SU-DHL-6 (cell line): ENCODE measurements around the gene THSD4.

Experiments used
- H2AFZ ChIP-seq: fragments of 200-600 bp; sonication (generic); 2 replicates; pipeline ENCODE4 v1.6.1; 2014; ENCODE audit warnings: low read depth, mild to moderate bottlenecking, moderate library complexity, mixed read lengths, antibody characterized with exemption, low read length; ENCODE audit not compliant: severe bottlenecking
- H3F3A ChIP-seq: fragments of 200-600 bp; shearing (Covaris generic); 2 replicates; pipeline ENCODE4 v1.6.0; 2016; ENCODE audit warnings: antibody characterized with exemption, mild to moderate bottlenecking; ENCODE audit not compliant: insufficient read depth
- H3K27ac ChIP-seq: fragments of 200-600 bp; sonication (generic); 2 replicates; pipeline ENCODE4 v1.5.1; 2016; ENCODE audit warnings: low read depth, mild to moderate bottlenecking, low read length, moderate library complexity, mixed read lengths
- H3K27me3 ChIP-seq: fragments of 200-600 bp; sonication (generic), shearing (Covaris generic); 2 replicates; pipeline ENCODE4 v1.6.0; 2014; ENCODE audit warnings: mild to moderate bottlenecking, low read length
- H3K36me3 ChIP-seq: fragments of 200-600 bp; sonication (generic); 2 replicates; pipeline ENCODE4 v1.6.1; 2014; ENCODE audit warnings: mild to moderate bottlenecking, low read length, mixed read lengths
- H3K4me2 ChIP-seq: fragments of 300-600, 200-600 bp; shearing (Covaris generic), sonication (generic); 2 replicates; pipeline ENCODE4 v1.6.0; 2014; ENCODE audit warnings: low read length, low read depth, mild to moderate bottlenecking; ENCODE audit not compliant: poor library complexity, severe bottlenecking
- H3K4me3 ChIP-seq: fragments of 200-600 bp; sonication (generic); 2 replicates; pipeline ENCODE4 v1.5.1; 2014; ENCODE audit warnings: antibody characterized with exemption, low read length, mild to moderate bottlenecking, mixed read lengths; ENCODE audit not compliant: insufficient read depth, poor library complexity, severe bottlenecking
- H3K79me2 ChIP-seq: fragments of 200-600 bp; sonication (generic); 2 replicates; pipeline ENCODE4 v1.6.1; 2014; ENCODE audit warnings: mild to moderate bottlenecking, low read length, moderate library complexity; ENCODE audit not compliant: insufficient read depth
- H3K9ac ChIP-seq: fragments of 200-600 bp; sonication (generic); 2 replicates; pipeline ENCODE4 v1.7.0; 2014; ENCODE audit warnings: mild to moderate bottlenecking, low read length
- H3K9me2 ChIP-seq: fragments of 200-600 bp; sonication (generic); replicated peaks from 2 replicates; pipeline ENCODE4 v1.6.1; 2014; ENCODE audit warnings: low read length; ENCODE audit not compliant: insufficient read depth
- H3K9me3 ChIP-seq: fragments of 200-600 bp; sonication (generic); 2 replicates; pipeline ENCODE4 v1.6.1; 2014; ENCODE audit warnings: low read length, mixed read lengths; ENCODE audit not compliant: insufficient read depth
- H4K20me1 ChIP-seq: fragments of 200-600 bp; sonication (generic); 2 replicates; pipeline ENCODE4 v1.6.1; 2014; ENCODE audit warnings: low read depth, mild to moderate bottlenecking, antibody characterized with exemption, low read length, moderate library complexity, mixed read lengths
- EZH2phosphoT487 ChIP-seq: fragments of 200-600 bp; sonication (generic), shearing (Covaris generic); conservative IDR thresholded peaks from 2 replicates; pipeline ENCODE4 v1.6.1; 2018; ENCODE audit warnings: mild to moderate bottlenecking, antibody characterized with exemption, low read length, moderate library complexity, mixed read lengths
- TF ChIP-seq, protein P1 (sequence below): fragments of 200-600 bp; sonication (generic); IDR thresholded peaks from one replicate; pipeline ENCODE4 v1.5.1; 2017; ENCODE audit warnings: antibody characterized with exemption, mild to moderate bottlenecking, low read length, moderate library complexity; ENCODE audit not compliant: insufficient read depth, poor library complexity, severe bottlenecking

Gene THSD4

DNA sequence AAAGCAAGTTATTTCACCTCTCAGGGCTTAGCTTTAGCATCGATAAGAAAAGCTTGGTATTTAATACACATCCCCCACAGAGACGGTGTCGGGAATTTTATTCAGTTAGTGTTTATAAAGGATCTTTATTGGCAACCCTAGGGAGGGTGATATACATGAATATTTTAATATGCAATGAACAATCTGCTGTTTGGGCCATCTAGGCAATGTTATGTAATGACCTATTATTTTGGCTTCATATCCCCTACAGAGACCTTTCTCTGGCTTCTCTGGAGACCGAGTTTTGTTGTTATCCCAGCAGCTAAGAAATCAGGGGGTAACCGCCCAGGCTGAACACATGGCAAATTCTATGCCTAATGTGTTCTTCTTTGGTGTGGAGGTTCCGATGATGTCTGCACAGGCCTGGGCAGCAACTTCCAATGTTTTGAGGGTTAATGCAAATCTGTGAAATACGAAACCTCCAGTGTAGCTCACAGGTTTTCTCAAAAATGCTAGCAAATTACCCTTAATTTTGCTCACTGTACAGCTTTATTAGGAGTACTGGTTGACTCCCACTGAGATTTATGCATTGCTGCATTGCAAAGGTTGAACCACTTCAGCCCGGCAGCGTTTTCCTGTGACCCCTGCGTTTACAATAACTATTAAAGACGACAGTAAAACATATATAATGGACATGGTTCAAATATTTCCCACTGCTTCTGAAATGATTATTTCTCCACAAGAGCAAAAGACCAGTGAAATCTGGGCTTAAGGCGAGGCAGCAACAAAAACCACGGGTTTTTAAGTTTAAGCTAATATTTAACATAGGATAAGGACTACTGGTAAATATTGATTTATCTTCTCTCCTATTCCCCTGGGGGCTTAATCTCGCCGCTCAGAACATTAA, 396.8 kb downstream of the THSD4 start:
- TF ChIP-seq, protein P1, sequence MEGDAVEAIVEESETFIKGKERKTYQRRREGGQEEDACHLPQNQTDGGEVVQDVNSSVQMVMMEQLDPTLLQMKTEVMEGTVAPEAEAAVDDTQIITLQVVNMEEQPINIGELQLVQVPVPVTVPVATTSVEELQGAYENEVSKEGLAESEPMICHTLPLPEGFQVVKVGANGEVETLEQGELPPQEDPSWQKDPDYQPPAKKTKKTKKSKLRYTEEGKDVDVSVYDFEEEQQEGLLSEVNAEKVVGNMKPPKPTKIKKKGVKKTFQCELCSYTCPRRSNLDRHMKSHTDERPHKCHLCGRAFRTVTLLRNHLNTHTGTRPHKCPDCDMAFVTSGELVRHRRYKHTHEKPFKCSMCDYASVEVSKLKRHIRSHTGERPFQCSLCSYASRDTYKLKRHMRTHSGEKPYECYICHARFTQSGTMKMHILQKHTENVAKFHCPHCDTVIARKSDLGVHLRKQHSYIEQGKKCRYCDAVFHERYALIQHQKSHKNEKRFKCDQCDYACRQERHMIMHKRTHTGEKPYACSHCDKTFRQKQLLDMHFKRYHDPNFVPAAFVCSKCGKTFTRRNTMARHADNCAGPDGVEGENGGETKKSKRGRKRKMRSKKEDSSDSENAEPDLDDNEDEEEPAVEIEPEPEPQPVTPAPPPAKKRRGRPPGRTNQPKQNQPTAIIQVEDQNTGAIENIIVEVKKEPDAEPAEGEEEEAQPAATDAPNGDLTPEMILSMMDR: no peak
- TF ChIP-seq EZH2phosphoT487: no peak
- Histone ChIP-seq H3K27me3 (no peaks in the 10 kb centered on the region), H3K9me2 (no peaks in the 10 kb centered on the region), H4K20me1 (no peaks in the 10 kb centered on the region), H3K4me3 (no peak overlapping the region), H3K27ac (no peak overlapping the region), H3K9me3 (no peaks in the 10 kb centered on the region), H3F3A (no peaks in the 10 kb centered on the region), H3K36me3 (no peaks in the 10 kb centered on the region), H3K4me2 (no peak overlapping the region), H3K9ac (no peak overlapping the region), H3K79me2 (no peaks in the 10 kb centered on the region), H2AFZ (no peak overlapping the region)

DNA sequence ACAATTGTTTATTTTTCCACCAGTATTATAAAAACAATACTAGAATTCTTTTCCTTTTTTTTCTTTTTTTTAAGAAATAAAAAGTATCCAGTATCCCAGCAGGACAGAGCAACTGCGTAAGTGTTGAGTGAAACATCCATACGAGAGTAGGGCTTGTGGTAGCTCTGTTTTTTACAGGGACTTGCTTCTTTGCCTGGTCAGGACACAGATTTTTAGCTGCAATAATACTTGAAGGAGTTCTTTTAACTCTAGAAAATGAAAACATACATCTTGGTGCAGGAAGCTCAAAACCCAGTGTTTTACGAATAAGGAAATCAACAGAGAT, 397.4 kb downstream of the THSD4 start:
- Histone ChIP-seq H2AFZ (no peak overlapping the region), H3K9me2 (no peaks in the 10 kb centered on the region), H4K20me1 (no peaks in the 10 kb centered on the region), H3F3A (no peaks in the 10 kb centered on the region), H3K9ac (no peak overlapping the region), H3K36me3 (no peaks in the 10 kb centered on the region), H3K9me3 (no peaks in the 10 kb centered on the region), H3K4me2 (no peak overlapping the region), H3K79me2 (no peaks in the 10 kb centered on the region), H3K4me3 (no peak overlapping the region), H3K27ac (no peak overlapping the region), H3K27me3 (no peaks in the 10 kb centered on the region)
- TF ChIP-seq, protein P1: no peak

DNA sequence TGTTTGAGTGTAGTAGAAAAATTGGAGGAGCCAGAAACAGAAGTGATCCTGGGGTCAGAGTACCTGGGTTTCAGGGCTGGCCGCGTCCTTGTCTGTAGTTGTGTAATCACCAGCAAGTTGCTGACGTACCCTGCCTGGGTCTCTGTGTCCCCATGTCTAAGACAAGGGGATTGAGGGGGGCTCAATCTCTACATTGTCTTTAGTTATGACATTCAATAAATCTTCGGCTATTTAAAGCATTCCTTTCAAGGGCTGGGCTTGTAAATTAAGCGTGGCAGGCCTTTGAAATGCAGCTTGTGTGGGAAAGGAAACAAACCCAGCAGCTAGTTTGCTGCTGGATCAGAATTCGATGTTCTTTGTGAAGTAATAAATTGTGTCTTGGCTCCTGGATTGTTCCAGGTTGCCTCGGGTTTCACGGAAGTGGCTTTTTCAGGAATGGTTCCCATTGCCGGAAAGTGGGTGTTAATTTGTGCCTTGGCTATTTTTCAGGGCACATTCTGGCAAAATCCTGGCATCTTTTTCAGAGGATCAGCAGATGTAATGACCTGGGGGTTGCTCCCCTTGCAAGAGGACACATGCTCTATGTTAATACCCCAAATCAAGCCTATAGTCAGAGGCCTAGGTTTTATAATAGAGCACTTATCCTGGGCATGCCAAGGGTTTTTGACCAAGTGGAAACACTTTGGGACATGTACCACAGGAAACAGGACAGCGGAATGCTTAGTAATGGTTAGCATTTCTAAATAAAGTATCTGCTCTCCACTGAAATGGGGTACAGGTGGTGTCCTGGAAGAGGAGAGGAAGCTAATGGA, 400.3 kb downstream of the THSD4 start:
- Histone ChIP-seq H3K79me2 (no peaks in the 10 kb centered on the region), H3K27ac (no peak overlapping the region), H3F3A (no peaks in the 10 kb centered on the region), H3K9ac (no peak overlapping the region), H2AFZ (no peak overlapping the region), H3K27me3 (no peaks in the 10 kb centered on the region), H3K9me3 (no peaks in the 10 kb centered on the region), H3K4me3 (no peak overlapping the region), H3K4me2 (no peak overlapping the region), H3K9me2 (no peaks in the 10 kb centered on the region), H4K20me1 (no peaks in the 10 kb centered on the region), H3K36me3 (no peaks in the 10 kb centered on the region)
- TF ChIP-seq EZH2phosphoT487: no peak
- TF ChIP-seq, protein P1: no peak
